Activated CD4-positive, alpha-beta T cell treated with anti-CD3 and anti-CD28 coated beads, Interleukin-2, amount 50 U/mL, for 16 hours (primary cell): Measurements from ENCODE around the gene PEAR1.
"Not testable (repeated sequence)": the region's sequence is repeated elsewhere in the genome, so short reads cannot be mapped to it uniquely, and the experiment has no call there.

Source experiments
- DNase-seq: peaks from one replicate; pipeline ENCODE4 v3.0.0-alpha.2; 2020

PEAR1 gene

GRCh38 chr1:156923670-156924477 is 30.4 kb downstream of the PEAR1 start:
- no peak for DNase-seq

- DNase-seq = no peak
Observed at GRCh38 chr1:156924478-156925153, 31.1 kb downstream of the PEAR1 start.

GRCh38 chr1:156925154-156926010 is 31.9 kb downstream of the PEAR1 start:
- DNase-seq = no peak

- peak; percentile 17 for DNase-seq
Observed at GRCh38 chr1:156926175-156926574, 32.7 kb downstream of the PEAR1 start.

GRCh38 chr1:156926695-156927094 is 33.2 kb downstream of the PEAR1 start:
- not testable (repeated sequence) for DNase-seq

- peak; percentile 59 for DNase-seq
Observed at GRCh38 chr1:156927215-156928042, 33.9 kb downstream of the PEAR1 start.

- DNase-seq = no peak
Observed at GRCh38 chr1:156928043-156928602, 34.6 kb downstream of the PEAR1 start.

GRCh38 chr1:156929596-156930238 is 36.2 kb downstream of the PEAR1 start:
- DNase-seq = no peak

GRCh38 chr1:156930483-156930882 is 37.0 kb downstream of the PEAR1 start:
- DNase-seq = no peak

GRCh38 chr1:156931211-156931952 is 37.9 kb downstream of the PEAR1 start:
- no peak for DNase-seq

GRCh38 chr1:156931974-156932710 is 38.6 kb downstream of the PEAR1 start:
- no peak for DNase-seq

- DNase-seq = no peak
Observed at GRCh38 chr1:156933136-156933535, 39.6 kb downstream of the PEAR1 start.

- DNase-seq = no peak
Observed at GRCh38 chr1:156935505-156936128, 42.1 kb downstream of the PEAR1 start.

- no peak for DNase-seq
Observed at GRCh38 chr1:156936191-156936590, 42.7 kb downstream of the PEAR1 start.

GRCh38 chr1:156936721-156937220 is 43.3 kb downstream of the PEAR1 start:
- DNase-seq = no peak

- DNase-seq = no peak
Observed at GRCh38 chr1:156937883-156938282, 44.4 kb downstream of the PEAR1 start.

GRCh38 chr1:156938813-156939212 is 45.3 kb downstream of the PEAR1 start:
- no peak for DNase-seq

- DNase-seq = no peak
Observed at GRCh38 chr1:156939786-156940334, 46.3 kb downstream of the PEAR1 start.

GRCh38 chr1:156941675-156942074 is 48.2 kb downstream of the PEAR1 start:
- DNase-seq = no peak
